H1 (cell line): ENCODE measurements around the gene LYRM4. TPM values are rescaled to one million over a fixed set of nuclear protein-coding genes. Genes with fewer than 3 reads are reported as not detected.

Experiments used
- BACH1 ChIP-seq: IDR thresholded peaks from 2 replicates; pipeline ENCODE4 v1.6.1; 2012; ENCODE audit warnings: low read length, improper control_type of control experiment
- CHD7 ChIP-seq: fragments of 300-600 bp; sonication (generic); IDR thresholded peaks from 2 replicates; pipeline ENCODE4 v1.7.1; 2012; ENCODE audit warnings: low read length, moderate library complexity, mild to moderate bottlenecking, inconsistent platforms; ENCODE audit not compliant: insufficient replicate concordance
- EP300 ChIP-seq, 2 experiments: IDR thresholded peaks; 1 replicate in 1 of 2; 2 replicates in 1 of 2; pipeline ENCODE4 v1.6.1; 2011 to 2012; ENCODE audit warnings: low read depth in 2 of 2, low read length in 2 of 2, mild to moderate bottlenecking in 2 of 2, borderline replicate concordance in 1 of 2, inconsistent platforms in 1 of 2, moderate library complexity in 1 of 2
- EZH2 ChIP-seq: fragments of 200-600 bp; sonication (generic); IDR thresholded peaks from 2 replicates; pipeline ENCODE4 v1.7.1; 2012; ENCODE audit warnings: low read depth, mild to moderate bottlenecking, moderate library complexity, low read length, inconsistent platforms; ENCODE audit not compliant: severe bottlenecking
- JUND ChIP-seq: IDR thresholded peaks from 2 replicates; pipeline ENCODE4 v1.6.1; 2011; ENCODE audit warnings: mild to moderate bottlenecking, improper control_type of control experiment, low read length
- KDM5A ChIP-seq: fragments of 200-600 bp; IDR thresholded peaks from 2 replicates; pipeline ENCODE4 v1.7.1; 2012; ENCODE audit warnings: mild to moderate bottlenecking, low read length, inconsistent platforms, mixed read lengths
- MAX ChIP-seq: IDR thresholded peaks from 2 replicates; pipeline ENCODE4 v1.6.1; 2012; ENCODE audit warnings: inconsistent platforms
- POLR2A ChIP-seq, 2 experiments: IDR thresholded peaks; 1 replicate in 1 of 2; 2 replicates in 1 of 2; pipeline ENCODE4 v1.6.1; 2011; ENCODE audit warnings: low read depth in 2 of 2, low read length in 2 of 2, mild to moderate bottlenecking in 2 of 2; ENCODE audit errors: control extremely low read depth in 1 of 2
- POLR2AphosphoS5 ChIP-seq: IDR thresholded peaks from 2 replicates; pipeline ENCODE4 v1.6.1; 2011; ENCODE audit warnings: low read depth, low read length
- POU5F1 ChIP-seq: IDR thresholded peaks from 2 replicates; pipeline ENCODE4 v1.6.1; 2011; ENCODE audit warnings: low read depth, mild to moderate bottlenecking, low read length, moderate library complexity
- SIN3A ChIP-seq, 2 experiments: IDR thresholded peaks in 1 of 2; conservative IDR thresholded peaks in 1 of 2; 2 replicates each; pipeline ENCODE4 v1.6.1; 2011 to 2012; ENCODE audit warnings: low read length in 2 of 2, improper control_type of control experiment in 1 of 2, low read depth in 1 of 2, mild to moderate bottlenecking in 1 of 2
- TAF7 ChIP-seq: optimal IDR thresholded peaks from 2 replicates; pipeline ENCODE3; 2011; ENCODE audit warnings: low read depth, mild to moderate bottlenecking, inconsistent platforms, low read length, moderate library complexity, borderline replicate concordance
- polyA plus RNA-seq, 7 experiments: library from polyadenylated mRNA; depleted of rRNA in 3 of 7; stranded (reverse) in 5 of 7; unstranded in 2 of 7; fragments of >200 nt in 5 of 7; fragments of 200-250 nt in 2 of 7; gene quantifications; 1 replicate in 5 of 7; 2 replicates in 1 of 7; 4 replicates in 1 of 7; pipeline versions ENCODE4 v1.2.1 to v1.2.3, GENCODE V29; 2011 to 2013; ENCODE audit warnings: missing spikeins in 2 of 7, mixed read lengths in 2 of 7
- total RNA-seq: library from RNA; stranded (reverse); fragmentation: NEBNext Ultra II Directional; extraction: Animal tissue kit (Norgen Biotek cat#: 25700); gene quantifications from 2 replicates; pipeline ENCODE4 v1.2.1, GENCODE V29; 2021

The LYRM4 gene
- total and polyA plus RNA-seq, 2 of the 8 experiments (the other 6 are each of a cell fraction or from before 2014, with no cell fraction given): 56.6 to 62.8 TPM

DNA sequence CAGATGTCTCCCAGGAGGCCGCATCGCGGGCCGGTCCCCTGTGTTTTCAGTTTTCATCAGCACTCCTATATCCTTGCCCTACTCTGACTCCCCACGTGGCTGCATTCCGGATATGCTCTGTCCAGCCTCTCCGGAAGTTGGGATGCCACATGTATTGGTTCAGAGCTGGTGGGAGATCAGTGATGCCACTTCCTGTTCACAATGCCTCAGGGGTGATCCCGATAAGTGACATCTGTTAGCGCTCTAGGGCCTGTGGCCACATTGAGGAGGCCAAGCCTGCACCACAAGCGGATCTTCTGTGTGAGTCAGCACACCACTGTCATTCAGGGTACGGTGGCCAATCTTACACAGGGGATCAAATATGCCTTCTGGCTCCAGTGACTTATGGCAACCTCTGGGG is 117.8 kb downstream of the LYRM4 start (continued):
- TF ChIP-seq CHD7 (no peak), BACH1 (no peak), JUND (no peak), POLR2AphosphoS5 (no peak), EP300 (IDR thresholded peaks at IDR 0.05; ENCODE audit: borderline replicate concordance in 1 of 2, low read depth in 2 of 2, low read length in 2 of 2) (no peak), EZH2 (no peak), TAF7 (no peak), KDM5A (no peak), SIN3A (conservative IDR thresholded peaks at IDR 0.05 in 1 of 2, IDR thresholded peaks at IDR 0.05 in 1 of 2; ENCODE audit: low read depth in 1 of 2, low read length in 2 of 2) (no peak), MAX (no peak), POU5F1 (no peak), POLR2A (IDR thresholded peaks at IDR 0.05; ENCODE audit: control extremely low read depth in 1 of 2, low read depth in 2 of 2, low read length in 2 of 2) (no peak)
